Posterior cingulate gyrus (tissue), 11 donors: ENCODE data around the gene SGF29.
"Not testable (repeated sequence)": the region's sequence is repeated elsewhere in the genome, so short reads cannot be mapped to it uniquely, and the experiment has no call there.

Experiments
- DNase-seq, 10 donors: peaks; one replicate each; pipeline versions ENCODE4 v3.0.0 to v3.0.0-alpha.2; 2020 to 2021; ENCODE audit warnings: mixed read lengths in 3 of 10
- intact Hi-C: fragments of 100-400 bp; cut with DNase I; formaldehyde crosslinking; loops from one replicate; pipeline ENCODE4 v1.15.1; 2023

SGF29 gene

DNA sequence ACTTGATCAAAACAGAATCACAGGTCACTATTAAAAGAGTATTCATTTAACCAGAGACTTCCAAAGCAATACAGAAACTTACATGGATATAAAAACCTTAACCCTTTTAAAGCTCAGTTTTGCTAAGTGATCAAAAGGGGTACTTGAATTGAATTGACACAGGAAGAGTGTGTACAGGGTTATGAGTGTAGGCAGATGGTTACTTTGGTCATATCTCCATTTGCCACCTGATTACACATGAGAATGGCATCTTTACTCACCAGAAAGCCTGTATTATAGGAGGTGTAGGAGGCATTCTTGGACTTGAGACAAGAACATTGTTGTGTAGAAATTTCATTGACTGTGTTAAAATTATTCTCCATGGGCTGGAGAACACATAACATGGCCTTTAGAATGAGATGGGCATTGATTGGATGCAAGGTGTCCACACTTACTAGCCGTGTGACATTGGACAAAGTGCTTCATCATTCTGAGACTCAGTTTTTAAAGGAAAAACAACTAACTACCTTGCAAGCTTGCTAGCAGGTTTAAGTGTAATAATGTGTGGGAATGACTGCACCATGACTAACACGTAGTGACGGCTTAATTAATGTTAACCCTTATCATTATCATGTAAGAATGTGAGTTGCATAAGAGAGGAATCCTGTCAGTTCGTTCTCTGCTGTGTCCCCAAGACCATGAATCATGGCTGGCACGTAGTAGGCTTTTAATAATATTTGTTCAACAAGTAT is 82.5 kb downstream of the SGF29 start:
- intact Hi-C loops, DNase-seq: not testable (repeated sequence)

GRCh38 chr16:28637765-28638164 is 84.0 kb downstream of the SGF29 start, which contains the start of gene NPIPB8:
TSS of gene NPIPB8 (plus strand) at chr16:28638065. CDS start at chr16:28638361, 296 bp downstream.
- intact Hi-C loops, DNase-seq: not testable (repeated sequence)

DNA sequence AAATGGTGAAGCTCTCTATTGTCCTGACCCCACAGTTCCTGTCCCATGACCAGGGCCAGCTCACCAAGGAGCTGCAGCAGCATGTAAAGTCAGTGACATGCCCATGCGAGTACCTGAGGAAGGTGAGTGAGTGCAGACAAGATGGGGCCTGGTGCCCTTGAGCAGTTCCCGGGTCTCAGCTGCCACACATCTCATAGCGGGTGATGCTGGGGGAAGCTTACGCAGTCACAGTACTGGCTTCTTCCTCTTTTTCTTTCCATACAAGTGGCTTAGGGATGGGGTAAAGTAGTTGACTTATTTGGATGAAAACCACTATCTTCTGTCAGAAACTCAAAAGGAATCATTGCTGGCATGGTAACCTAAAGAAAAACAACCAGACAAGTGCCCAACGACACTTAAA is 84.6 kb downstream of the SGF29 start:
- DNase-seq, intact Hi-C loops: not testable (repeated sequence)

- DNase-seq, intact Hi-C loops: not testable (repeated sequence)
These were observed 86.2 kb downstream of the SGF29 start for GRCh38 chr16:28639959-28640358.
